Vagina (tissue), 2 donors: Measurements from ENCODE around the gene TMEM255B. TPM values are rescaled to one million over a fixed set of nuclear protein-coding genes. Genes with fewer than 3 reads are reported as not detected.

ENCODE experiments used
- DNase-seq, 2 donors: peaks; one replicate each; pipeline ENCODE4 v3.0.0-alpha.2; 2017; ENCODE audit errors: extremely low spot score in 2 of 2
- H3K27ac ChIP-seq: fragments of 200-600 bp; sonication (generic); one replicate; pipeline ENCODE4 v1.5.1; 2019
- H3K27me3 ChIP-seq: fragments of 200-600 bp; sonication (generic); one replicate; pipeline ENCODE4 v1.5.1; 2019
- H3K36me3 ChIP-seq, 2 donors: fragments of 200-600 bp; sonication (generic); one replicate each; pipeline ENCODE4 v1.5.1; 2017 to 2019
- H3K4me1 ChIP-seq: fragments of 200-600 bp; sonication (generic); one replicate; pipeline ENCODE4 v1.5.1; 2019
- H3K4me3 ChIP-seq, 2 donors: fragments of 200-600 bp; sonication (generic); 1 replicate in 1 of 2; 2 replicates in 1 of 2; pipeline ENCODE4 v1.5.1; 2016 to 2019
- H3K9me3 ChIP-seq: fragments of 200-600 bp; sonication (generic); one replicate; pipeline ENCODE4 v1.5.1; 2019
- CTCF ChIP-seq, 3 experiments: fragments of 450-650 bp in 2 of 3; fragments of 200-600 bp in 1 of 3; sonication (generic) in 1 of 3; IDR thresholded peaks; one replicate each; pipeline ENCODE4 v1.5.1; 2017 to 2019; ENCODE audit warnings: antibody characterized with exemption in 3 of 3, mild to moderate bottlenecking in 2 of 3, moderate library complexity in 2 of 3
- POLR2A ChIP-seq, 2 donors: fragments of 450-650 bp; IDR thresholded peaks; one replicate each; pipeline ENCODE4 v1.6.1; 2017; ENCODE audit warnings: antibody characterized with exemption in 2 of 2, mild to moderate bottlenecking in 2 of 2, moderate library complexity in 2 of 2
- POLR2AphosphoS5 ChIP-seq, 2 donors: sonication (generic); formaldehyde crosslinking; IDR thresholded peaks; one replicate each; pipeline ENCODE4 v1.9.0; 2017; ENCODE audit warnings: antibody characterized with exemption in 2 of 2, mild to moderate bottlenecking in 2 of 2, low read depth in 1 of 2; ENCODE audit not compliant: insufficient read depth in 1 of 2
- intact Hi-C: fragments of 100-400 bp; cut with DNase I; formaldehyde crosslinking; loops from one replicate; pipeline ENCODE4 v1.15.1; 2023
- total RNA-seq: library from RNA; depleted of rRNA; stranded (reverse); fragments of >200 nt; gene quantifications from one replicate; pipeline ENCODE4 v1.2.3, GENCODE V29; 2016

TMEM255B gene
- total RNA-seq, 1 donor from 2014 or later: 6.4 TPM

GRCh38 chr13:113808058-113808834, 49.2 kb downstream of the TMEM255B start:
- no peak overlapping the region for H3K4me3 ChIP-seq
- no peaks in the 10 kb centered on the region for H3K27me3 ChIP-seq
- H3K27ac ChIP-seq: no peak overlapping the region
- H3K9me3 ChIP-seq: no peaks in the 10 kb centered on the region
- intact Hi-C loops: no loop called here
- DNase-seq: no peak
- H3K36me3 ChIP-seq: no peaks in the 10 kb centered on the region
- peaks cover 6% of the 10 kb centered on the region for H3K4me1 ChIP-seq
- TF ChIP-seq POLR2AphosphoS5 (IDR thresholded peaks at IDR 0.05; ENCODE audit: insufficient read depth in 1 of 2, low read depth in 1 of 2) (no peak), CTCF (IDR thresholded peaks at IDR 0.05) (no peak), POLR2A (IDR thresholded peaks at IDR 0.05) (no peak)

- Histone ChIP-seq H3K4me3 (no peak overlapping the region), H3K27me3 (no peaks in the 10 kb centered on the region), H3K9me3 (no peaks in the 10 kb centered on the region), H3K27ac (no peak overlapping the region), H3K36me3 (no peaks in the 10 kb centered on the region), H3K4me1 (no peaks in the 10 kb centered on the region)
- no peak for TF ChIP-seq CTCF (IDR thresholded peaks at IDR 0.05)
- no peak for TF ChIP-seq POLR2A (IDR thresholded peaks at IDR 0.05)
- no peak for TF ChIP-seq POLR2AphosphoS5 (IDR thresholded peaks at IDR 0.05; ENCODE audit: insufficient read depth in 1 of 2, low read depth in 1 of 2)
- intact Hi-C loops: loop anchor here (5.0 kb wide), 1 partner anchor 417 kb away; no protein-coding TSS in a partner anchor
- no peak for DNase-seq
Measured at GRCh38 chr13:113809934-113810333, 50.9 kb downstream of the TMEM255B start.

GRCh38 chr13:113810640-113811039, 51.6 kb downstream of the TMEM255B start:
- intact Hi-C loops: loop anchor here (5.0 kb wide), 1 partner anchor 417 kb away; no protein-coding TSS in a partner anchor
- Histone ChIP-seq H3K27ac (no peak overlapping the region), H3K4me1 (no peaks in the 10 kb centered on the region), H3K36me3 (no peaks in the 10 kb centered on the region), H3K4me3 (no peak overlapping the region), H3K9me3 (no peaks in the 10 kb centered on the region), H3K27me3 (no peaks in the 10 kb centered on the region)
- DNase-seq: no peak
- TF ChIP-seq CTCF (IDR thresholded peaks at IDR 0.05): no peak
- no peak for TF ChIP-seq POLR2AphosphoS5 (IDR thresholded peaks at IDR 0.05; ENCODE audit: insufficient read depth in 1 of 2, low read depth in 1 of 2)
- no peak for TF ChIP-seq POLR2A (IDR thresholded peaks at IDR 0.05)

GRCh38 chr13:113811081-113811928, 52.3 kb downstream of the TMEM255B start:
- H3K27ac ChIP-seq: no peak overlapping the region
- no peaks in the 10 kb centered on the region for H3K27me3 ChIP-seq
- no peaks in the 10 kb centered on the region for H3K9me3 ChIP-seq
- intact Hi-C loops: loop anchor here (5.0 kb wide), 1 partner anchor 416 kb away; no protein-coding TSS in a partner anchor
- no peak for TF ChIP-seq POLR2A (IDR thresholded peaks at IDR 0.05)
- no peak for TF ChIP-seq CTCF (IDR thresholded peaks at IDR 0.05)
- TF ChIP-seq POLR2AphosphoS5 (IDR thresholded peaks at IDR 0.05; ENCODE audit: insufficient read depth in 1 of 2, low read depth in 1 of 2): no peak
- no peak overlapping the region for H3K4me3 ChIP-seq
- H3K36me3 ChIP-seq: no peaks in the 10 kb centered on the region
- DNase-seq: no peak
- H3K4me1 ChIP-seq: peaks cover under 1% of the 10 kb centered on the region
